ENCODE measurements around the gene SLC12A9.

SLC12A9 gene

DNA sequence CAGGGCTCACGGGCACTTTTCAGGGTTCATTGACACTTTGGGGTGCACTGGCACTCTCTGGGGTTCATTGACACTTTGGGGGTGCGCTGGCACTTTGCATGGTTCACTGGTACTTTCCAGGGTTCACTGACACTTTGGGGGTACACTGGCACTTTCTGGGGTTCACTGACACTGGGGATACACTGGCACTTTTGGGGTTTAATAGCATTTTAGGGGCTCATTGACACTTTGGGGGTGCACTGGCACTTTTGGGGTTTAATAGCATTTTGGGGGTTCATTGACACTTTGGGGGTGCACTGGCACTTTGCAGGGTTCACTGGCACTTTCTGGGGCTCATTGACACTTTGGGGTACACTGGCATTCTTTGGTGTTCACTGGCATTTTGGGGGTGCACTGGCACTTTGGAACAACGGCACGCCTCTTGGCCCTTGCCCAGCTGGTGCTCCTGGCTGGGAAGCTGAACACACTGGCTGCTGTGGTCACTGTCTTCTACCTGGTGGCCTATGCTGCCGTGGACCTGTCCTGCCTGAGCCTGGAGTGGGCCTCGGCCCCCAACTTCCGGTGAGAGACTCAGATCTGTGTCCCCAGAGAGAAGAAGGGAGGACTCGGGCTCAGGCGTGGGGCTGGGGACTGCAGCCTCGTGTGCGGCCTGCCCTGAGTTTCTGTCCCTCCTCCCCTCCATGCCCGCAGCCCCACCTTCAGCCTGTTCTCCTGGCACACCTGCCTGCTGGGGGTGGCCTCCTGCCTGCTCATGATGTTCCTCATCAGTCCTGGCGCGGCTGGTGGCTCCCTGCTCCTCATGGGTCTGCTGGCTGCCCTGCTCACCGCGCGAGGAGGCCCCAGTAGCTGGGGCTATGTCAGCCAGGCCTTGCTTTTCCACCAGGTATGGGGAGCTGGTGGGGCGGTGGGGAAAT is 8.4 kb downstream of the SLC12A9 start:
- no peak overlapping the region for H3K27ac ChIP-seq (ENCODE audit: low read depth, low read length)
- no peaks in the 10 kb centered on the region for H4K20me1 ChIP-seq (ENCODE audit: low read depth, low read length)
- H3K9ac ChIP-seq (ENCODE audit: low read length), result no peak overlapping the region
- no peak overlapping the region for H2AFZ ChIP-seq (ENCODE audit: low read depth, low read length, severe bottlenecking)
- no peaks in the 10 kb centered on the region for H3K9me2 ChIP-seq (replicated peaks; ENCODE audit: insufficient read depth, low read length)
- H3K9me3 ChIP-seq (ENCODE audit: insufficient read depth, low read length), result no peaks in the 10 kb centered on the region
- TF ChIP-seq EZH2phosphoT487 (conservative IDR thresholded peaks at IDR 0.05; ENCODE audit: low read length), result no peak
- TF ChIP-seq, protein P1, sequence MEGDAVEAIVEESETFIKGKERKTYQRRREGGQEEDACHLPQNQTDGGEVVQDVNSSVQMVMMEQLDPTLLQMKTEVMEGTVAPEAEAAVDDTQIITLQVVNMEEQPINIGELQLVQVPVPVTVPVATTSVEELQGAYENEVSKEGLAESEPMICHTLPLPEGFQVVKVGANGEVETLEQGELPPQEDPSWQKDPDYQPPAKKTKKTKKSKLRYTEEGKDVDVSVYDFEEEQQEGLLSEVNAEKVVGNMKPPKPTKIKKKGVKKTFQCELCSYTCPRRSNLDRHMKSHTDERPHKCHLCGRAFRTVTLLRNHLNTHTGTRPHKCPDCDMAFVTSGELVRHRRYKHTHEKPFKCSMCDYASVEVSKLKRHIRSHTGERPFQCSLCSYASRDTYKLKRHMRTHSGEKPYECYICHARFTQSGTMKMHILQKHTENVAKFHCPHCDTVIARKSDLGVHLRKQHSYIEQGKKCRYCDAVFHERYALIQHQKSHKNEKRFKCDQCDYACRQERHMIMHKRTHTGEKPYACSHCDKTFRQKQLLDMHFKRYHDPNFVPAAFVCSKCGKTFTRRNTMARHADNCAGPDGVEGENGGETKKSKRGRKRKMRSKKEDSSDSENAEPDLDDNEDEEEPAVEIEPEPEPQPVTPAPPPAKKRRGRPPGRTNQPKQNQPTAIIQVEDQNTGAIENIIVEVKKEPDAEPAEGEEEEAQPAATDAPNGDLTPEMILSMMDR (IDR thresholded peaks at IDR 0.05; ENCODE audit: insufficient read depth, low read length, poor library complexity, severe bottlenecking), result no peak
- 0 out of 2 replicates have a peak, but pooled peaks cover 8% of the 10 kb centered on the region for H3F3A ChIP-seq (ENCODE audit: insufficient read depth)
- no peaks in the 10 kb centered on the region for H3K36me3 ChIP-seq (ENCODE audit: low read length)
- no peak overlapping the region for H3K4me3 ChIP-seq (ENCODE audit: insufficient read depth, low read length, poor library complexity, severe bottlenecking)
- H3K27me3 ChIP-seq (ENCODE audit: low read length), result no peaks in the 10 kb centered on the region
- 0 out of 2 replicates have a peak, but pooled peaks cover under 1% of the 10 kb centered on the region for H3K79me2 ChIP-seq (ENCODE audit: insufficient read depth, low read length)
- H3K4me2 ChIP-seq (ENCODE audit: low read depth, low read length, poor library complexity, severe bottlenecking), result no peak overlapping the region

DNA sequence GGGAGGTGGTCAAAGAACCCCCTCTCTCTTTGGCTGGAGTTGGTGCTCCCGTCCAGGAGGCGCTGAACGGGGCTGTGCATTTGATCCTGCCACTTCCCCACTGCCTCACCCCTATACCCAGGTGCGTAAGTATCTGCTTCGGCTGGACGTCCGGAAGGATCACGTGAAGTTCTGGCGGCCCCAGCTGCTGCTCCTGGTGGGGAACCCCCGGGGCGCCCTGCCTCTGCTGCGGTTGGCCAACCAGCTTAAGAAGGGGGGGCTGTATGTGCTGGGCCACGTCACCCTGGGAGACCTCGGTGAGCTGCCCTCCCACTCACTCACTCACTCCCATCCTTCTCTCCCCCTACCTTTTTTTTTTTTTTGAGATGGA is 9.1 kb downstream of the SLC12A9 start:
- Histone ChIP-seq H3F3A (ENCODE audit: insufficient read depth) (0 out of 2 replicates have a peak, but pooled peaks cover 8% of the 10 kb centered on the region), H3K27me3 (ENCODE audit: low read length) (no peaks in the 10 kb centered on the region), H3K9ac (ENCODE audit: low read length) (no peak overlapping the region), H3K36me3 (ENCODE audit: low read length) (no peaks in the 10 kb centered on the region), H3K79me2 (ENCODE audit: insufficient read depth, low read length) (no peaks in the 10 kb centered on the region), H2AFZ (ENCODE audit: low read depth, low read length, severe bottlenecking) (no peak overlapping the region), H3K9me3 (ENCODE audit: insufficient read depth, low read length) (no peaks in the 10 kb centered on the region), H4K20me1 (ENCODE audit: low read depth, low read length) (no peaks in the 10 kb centered on the region), H3K4me2 (ENCODE audit: low read depth, low read length, poor library complexity, severe bottlenecking) (no peak overlapping the region), H3K4me3 (ENCODE audit: insufficient read depth, low read length, poor library complexity, severe bottlenecking) (no peak overlapping the region), H3K27ac (ENCODE audit: low read depth, low read length) (no peak overlapping the region), H3K9me2 (replicated peaks; ENCODE audit: insufficient read depth, low read length) (no peaks in the 10 kb centered on the region)
- no peak for TF ChIP-seq EZH2phosphoT487 (conservative IDR thresholded peaks at IDR 0.05; ENCODE audit: low read length)
- TF ChIP-seq, protein P1 (IDR thresholded peaks at IDR 0.05; ENCODE audit: insufficient read depth, low read length, poor library complexity, severe bottlenecking), result no peak

DNA sequence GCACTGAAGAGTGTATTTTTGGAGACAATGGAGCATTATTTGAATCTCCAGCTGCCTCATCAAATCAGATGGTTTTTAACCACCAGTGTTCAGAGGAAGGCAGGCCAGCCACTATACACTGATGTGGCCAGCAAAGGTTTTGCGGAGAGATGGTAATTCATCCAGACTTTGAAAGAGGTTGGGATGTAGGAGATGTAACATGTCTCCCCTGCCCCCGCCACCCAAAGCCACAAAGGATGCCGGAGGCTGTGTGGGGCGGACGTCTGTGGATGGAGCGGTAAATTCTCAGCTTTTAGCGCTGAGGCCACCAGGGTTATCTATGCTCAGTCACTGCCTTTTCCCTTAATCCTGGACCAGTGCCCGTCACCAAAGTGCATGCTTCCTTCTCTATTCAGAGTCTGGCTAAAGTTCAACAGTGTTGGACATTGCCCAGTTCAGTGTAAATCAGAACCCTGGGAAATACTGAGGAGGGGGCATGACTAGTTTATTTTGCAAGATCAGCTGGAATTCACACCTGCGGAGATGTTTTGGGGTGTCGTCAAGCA is 11.0 kb downstream of the SLC12A9 start:
- H3K4me3 ChIP-seq (ENCODE audit: insufficient read depth, low read length, poor library complexity, severe bottlenecking), result no peak overlapping the region
- H3K27ac ChIP-seq (ENCODE audit: low read depth, low read length), result no peak overlapping the region
- no peaks in the 10 kb centered on the region for H4K20me1 ChIP-seq (ENCODE audit: low read depth, low read length)
- no peak overlapping the region for H3K4me2 ChIP-seq (ENCODE audit: low read depth, low read length, poor library complexity, severe bottlenecking)
- no peaks in the 10 kb centered on the region for H3K36me3 ChIP-seq (ENCODE audit: low read length)
- H3K9me3 ChIP-seq (ENCODE audit: insufficient read depth, low read length), result no peaks in the 10 kb centered on the region
- no peaks in the 10 kb centered on the region for H3K27me3 ChIP-seq (ENCODE audit: low read length)
- TF ChIP-seq, protein P1 (IDR thresholded peaks at IDR 0.05; ENCODE audit: insufficient read depth, low read length, poor library complexity, severe bottlenecking), result no peak
- no peak for TF ChIP-seq EZH2phosphoT487 (conservative IDR thresholded peaks at IDR 0.05; ENCODE audit: low read length)
- H2AFZ ChIP-seq (ENCODE audit: low read depth, low read length, severe bottlenecking), result no peak overlapping the region
- no peaks in the 10 kb centered on the region for H3K79me2 ChIP-seq (ENCODE audit: insufficient read depth, low read length)
- H3K9me2 ChIP-seq (replicated peaks; ENCODE audit: insufficient read depth, low read length), result no peaks in the 10 kb centered on the region
- H3K9ac ChIP-seq (ENCODE audit: low read length), result no peak overlapping the region
- 0 out of 2 replicates have a peak, but pooled peaks cover 8% of the 10 kb centered on the region for H3F3A ChIP-seq (ENCODE audit: insufficient read depth)
